ENCODE data around the gene AHDC1.

DNA sequence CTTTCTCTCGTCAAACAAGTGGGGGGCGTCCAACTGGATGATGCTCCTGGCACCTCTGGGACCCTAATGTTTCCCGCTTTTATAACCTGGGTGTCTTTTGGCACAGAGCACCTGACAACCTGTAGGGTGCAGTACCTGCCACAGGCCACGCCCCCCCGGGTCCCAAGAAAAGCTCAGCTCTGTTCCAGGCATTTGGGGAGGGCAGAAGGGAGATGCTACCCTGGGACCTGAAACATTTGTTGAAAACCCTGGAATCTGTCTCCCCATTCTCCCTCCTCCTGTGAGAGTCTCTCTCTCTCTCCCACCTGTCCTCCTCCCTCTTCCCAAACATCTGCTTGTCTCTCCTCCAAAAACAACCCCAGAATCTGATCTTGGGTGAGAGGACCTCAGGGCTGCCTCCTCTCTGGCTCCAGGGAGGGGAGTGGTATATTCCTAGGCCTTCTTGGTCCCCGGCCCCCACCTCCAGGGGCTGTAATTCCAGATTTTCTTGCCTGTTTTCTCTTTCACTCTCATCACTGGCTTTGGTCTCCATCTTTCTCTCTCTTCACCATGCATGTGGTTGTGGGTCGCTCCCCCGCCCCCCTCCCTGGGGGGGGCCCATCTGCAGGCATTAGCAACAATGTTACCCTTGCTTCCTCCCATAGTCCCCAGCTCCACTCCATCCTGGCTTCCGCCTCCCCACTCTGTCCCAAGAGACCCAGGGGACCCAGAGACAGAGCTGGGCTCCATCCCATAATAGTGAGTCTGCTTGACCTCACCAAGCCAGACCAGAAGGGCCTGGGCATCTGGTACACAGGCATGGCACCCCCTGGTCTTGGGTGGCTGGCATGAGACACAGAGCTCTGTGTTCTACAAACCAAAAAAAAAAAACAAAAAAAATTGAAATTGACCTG is 4.1 kb downstream of the AHDC1 start:
- TF ChIP-seq GATA3 (IDR thresholded peaks at IDR 0.05; ENCODE audit: low read depth, low read length) (no peak), GATA2 (IDR thresholded peaks at IDR 0.05; ENCODE audit: low read depth, low read length) (no peak)
